Psoas muscle (tissue), 8 donors: ENCODE measurements around the gene FAM200B. TPM values are rescaled to one million over a fixed set of nuclear protein-coding genes. Genes with fewer than 3 reads are reported as not detected.

Experiments
- ATAC-seq, 4 donors: fragments of 200-7000 bp; cut with Tn5 transposase; one replicate each; pipeline ENCODE4 v1.9.1; 2020; ENCODE audit warnings: moderate library complexity in 3 of 4, mild to moderate bottlenecking in 2 of 4
- DNase-seq, 2 donors: peaks; one replicate each; pipeline ENCODE4 v3.0.0-alpha.2; 2020
- H3K27ac ChIP-seq: fragments of 200-600 bp; one replicate; pipeline ENCODE4 v1.8.0; 2022
- H3K27me3 ChIP-seq, 3 donors: fragments of 200-600 bp in 1 of 3; one replicate each; pipeline versions ENCODE4 v1.6.1 to v1.8.0; 2013 to 2022; ENCODE audit warnings: low read length in 2 of 3, mild to moderate bottlenecking in 2 of 3, moderate library complexity in 1 of 3; ENCODE audit not compliant: insufficient read depth in 3 of 3
- H3K36me3 ChIP-seq, 2 donors: fragments of 200-600 bp in 1 of 2; one replicate each; pipeline versions ENCODE4 v1.6.1 to v1.8.0; 2013 to 2022; ENCODE audit warnings: low read depth in 1 of 2, mild to moderate bottlenecking in 1 of 2, moderate library complexity in 1 of 2; ENCODE audit not compliant: insufficient read depth in 1 of 2
- H3K4me1 ChIP-seq: fragments of 200-600 bp; one replicate; pipeline ENCODE4 v1.8.0; 2022
- H3K4me3 ChIP-seq: fragments of 200-600 bp; one replicate; pipeline ENCODE4 v1.8.0; 2022; ENCODE audit warnings: mild to moderate bottlenecking
- H3K9me3 ChIP-seq: fragments of 200-600 bp; one replicate; pipeline ENCODE4 v1.8.0; 2022
- CTCF ChIP-seq: fragments of 200-600 bp; IDR thresholded peaks from one replicate; pipeline ENCODE4 v1.8.0; 2022; ENCODE audit warnings: antibody characterized with exemption
- WGBS, 3 donors: extraction: QIAGEN DNeasy Blood & Tissue Kit; methylation state at CpG; one replicate each; pipeline versions ENCODE4 v1.1.6 to v1.1.7; 2013; 5-methylcytosine and 5-hydroxymethylcytosine counted together
- intact Hi-C, 2 donors: fragments of 100-400 bp; cut with DNase I; formaldehyde crosslinking; loops; one replicate each; pipeline versions ENCODE4 v1.11.0 to v1.14.2; 2022
- polyA plus RNA-seq, 3 donors: library from polyadenylated mRNA; stranded (reverse); fragments of 200-250 nt; gene quantifications; one replicate each; pipeline ENCODE4 v1.2.3, GENCODE V29; 2013
- total RNA-seq, 4 donors: library from RNA; stranded (reverse); fragmentation: NEBNext Ultra II Directional in 2 of 4; extraction: Animal tissue kit (Norgen Biotek cat#: 25700) in 2 of 4; gene quantifications; one replicate each; pipeline versions ENCODE4 v1.2.1 to v1.2.4, GENCODE V29; 2021 to 2023
- donor health status: healthy with polysubstance abuse.
- donor health status: DM: no; HTN: no; CAD: no; lungs with moderate emphysema.
- donor health status: Bipolar disorder and iron deficiency.
- donor health status: healthy.
- donor health status: DM: yes; HTN: yes; CAD: no.
- donor health status: DM: no; HTN: no; CAD: no.
- donor health status: DM: no; HTN: no; CAD: no.
- donor health status: DM: yes; HTN: yes; CAD: no.

Gene FAM200B
- total and polyA plus RNA-seq, 7 donors, result 16.3 to 44.2 (median 21.3) TPM

DNA sequence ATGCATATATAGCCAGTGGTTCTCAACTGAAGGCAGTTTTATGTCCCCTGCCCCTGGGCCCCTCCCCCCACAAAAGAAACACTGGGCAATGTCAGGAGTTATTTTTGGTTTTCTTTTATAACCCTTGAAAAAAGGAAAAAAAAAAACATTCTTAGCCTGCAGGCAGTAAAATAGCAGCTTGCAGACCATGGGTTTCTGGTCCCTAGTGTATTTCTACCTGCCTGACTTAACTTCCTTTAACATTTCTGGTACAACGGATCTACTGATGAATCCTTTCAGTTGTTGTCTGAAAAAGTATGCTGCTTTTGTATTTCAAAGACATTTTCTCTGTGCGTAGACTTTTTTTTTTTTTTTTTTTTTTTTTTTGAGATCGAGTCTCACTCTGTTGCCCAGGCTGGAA, 11.1 kb upstream of the FAM200B start:
- no peak overlapping the region for H3K27ac ChIP-seq
- TF ChIP-seq CTCF, result no peak
- 87 to 93% (median 92%) methylated on average over 2 to 3 of the region's 3 CpGs for WGBS, 3 donors
- H3K4me3 ChIP-seq, result no peak overlapping the region
- H3K36me3 ChIP-seq, result no peaks in the 10 kb centered on the region
- DNase-seq (no peak), ATAC-seq (no peak)
- H3K4me1 ChIP-seq, result no peaks in the 10 kb centered on the region
- no peaks in the 10 kb centered on the region for H3K27me3 ChIP-seq
- H3K9me3 ChIP-seq, result no peaks in the 10 kb centered on the region
- intact Hi-C loops, result no loop called here

DNA sequence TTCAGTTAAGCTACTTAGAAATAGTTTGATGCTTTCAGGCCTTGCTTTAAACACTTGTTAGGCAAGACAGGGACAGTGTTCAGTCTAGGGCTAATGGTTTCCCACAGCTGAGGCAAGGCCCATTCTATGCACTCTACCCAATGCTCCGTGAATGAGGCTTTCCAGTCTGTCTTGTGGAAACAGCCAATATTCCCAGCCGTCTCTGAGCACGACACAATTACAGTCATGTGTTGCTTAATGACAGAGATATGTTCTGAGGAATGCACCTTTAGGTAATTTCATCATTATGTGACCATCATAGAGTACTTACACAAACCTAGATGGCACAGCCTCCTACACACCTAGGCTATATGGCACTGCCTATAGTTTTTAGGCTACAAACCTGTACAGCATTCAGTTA, 9.5 kb upstream of the FAM200B start:
- H3K9me3 ChIP-seq, result no peaks in the 10 kb centered on the region
- intact Hi-C loops, result no loop called here
- no peaks in the 10 kb centered on the region for H3K27me3 ChIP-seq
- DNase-seq (no peak), ATAC-seq (no peak)
- no peaks in the 10 kb centered on the region for H3K36me3 ChIP-seq
- H3K4me3 ChIP-seq, result no peak overlapping the region
- H3K27ac ChIP-seq, result no peak overlapping the region
- WGBS, 3 donors, result 93 to 100% (median 98%) methylated on average over 3 of the region's 3 CpGs
- no peak for TF ChIP-seq CTCF
- no peaks in the 10 kb centered on the region for H3K4me1 ChIP-seq

GRCh38 chr4:15673337-15673736, 8.3 kb upstream of the FAM200B start:
- TF ChIP-seq CTCF, result no peak
- H3K36me3 ChIP-seq, result no peaks in the 10 kb centered on the region
- H3K9me3 ChIP-seq, result no peaks in the 10 kb centered on the region
- H3K27me3 ChIP-seq, result no peaks in the 10 kb centered on the region
- ATAC-seq, result no peak
- intact Hi-C loops, result no loop called here
- WGBS, 3 donors, result 96 to 100% (median 98%) methylated on average over 1 of the region's 1 CpG
- no peak for DNase-seq
- H3K4me3 ChIP-seq, result no peak overlapping the region
- no peaks in the 10 kb centered on the region for H3K4me1 ChIP-seq
- no peak overlapping the region for H3K27ac ChIP-seq

DNA sequence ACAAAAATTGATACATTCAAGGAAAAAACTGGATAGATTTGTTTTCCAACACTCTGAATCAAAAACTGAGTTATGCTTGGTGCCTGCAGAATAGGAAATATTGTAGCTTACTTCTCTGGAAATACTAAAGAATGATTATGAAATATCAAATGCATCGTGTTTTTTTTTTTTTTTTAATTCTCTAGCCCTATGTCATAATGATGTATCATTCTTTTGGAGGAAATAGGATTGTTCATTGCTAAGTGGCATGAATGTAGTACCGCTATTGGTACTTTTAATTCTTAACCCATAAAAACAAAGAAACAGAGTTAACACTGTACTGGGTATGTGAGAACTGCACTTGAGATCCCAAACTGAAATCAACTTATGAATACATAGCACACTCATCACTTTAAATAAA, 7.6 kb upstream of the FAM200B start:
- Histone ChIP-seq H3K4me1 (no peaks in the 10 kb centered on the region), H3K27me3 (no peaks in the 10 kb centered on the region), H3K36me3 (no peaks in the 10 kb centered on the region), H3K27ac (no peak overlapping the region), H3K4me3 (no peak overlapping the region), H3K9me3 (no peaks in the 10 kb centered on the region)
- intact Hi-C loops, result no loop called here
- DNase-seq (no peak), ATAC-seq (no peak)
- 92 to 98% (median 92%) methylated on average over 2 of the region's 2 CpGs for WGBS, 3 donors
- TF ChIP-seq CTCF, result no peak

DNA sequence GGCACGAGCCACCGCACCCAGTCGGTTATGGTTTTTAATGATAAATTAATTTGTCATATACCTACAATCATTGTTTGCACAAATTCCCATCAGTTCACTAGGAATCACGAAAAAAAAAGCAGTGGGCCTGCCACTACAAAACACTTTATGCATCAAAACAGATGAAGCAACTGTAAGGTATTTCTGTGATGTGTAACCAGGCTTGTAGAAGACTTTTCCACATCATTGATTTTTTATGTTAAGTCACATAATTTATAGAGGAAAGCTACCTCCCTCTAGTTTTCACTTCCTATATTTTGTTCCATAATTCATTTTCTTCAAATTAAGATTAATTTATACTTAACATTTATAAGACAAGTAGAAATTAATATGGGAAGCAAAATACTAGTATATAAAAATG, 6.7 kb upstream of the FAM200B start:
- H3K4me3 ChIP-seq, result no peak overlapping the region
- WGBS, 3 donors, result 94 to 96% (median 94%) methylated on average over 4 of the region's 4 CpGs
- no peaks in the 10 kb centered on the region for H3K4me1 ChIP-seq
- no peaks in the 10 kb centered on the region for H3K9me3 ChIP-seq
- ATAC-seq (no peak), DNase-seq (no peak)
- intact Hi-C loops, result no loop called here
- H3K27me3 ChIP-seq, result no peaks in the 10 kb centered on the region
- no peak overlapping the region for H3K27ac ChIP-seq
- no peaks in the 10 kb centered on the region for H3K36me3 ChIP-seq
- no peak for TF ChIP-seq CTCF
